Ectodermal cell (in vitro differentiated cells): Measurements from ENCODE around the gene SLC25A21.

Source experiments
- H3K27ac ChIP-seq: 2 replicates; pipeline ENCODE4 v1.7.0; 2013; ENCODE audit warnings: mild to moderate bottlenecking, low read depth, low read length; ENCODE audit not compliant: insufficient read depth, poor library complexity, severe bottlenecking
- H3K27me3 ChIP-seq: 2 replicates; pipeline ENCODE4 v1.7.0; 2013; ENCODE audit warnings: mild to moderate bottlenecking, low read length; ENCODE audit not compliant: insufficient read depth, control insufficient read depth, poor library complexity, severe bottlenecking
- H3K36me3 ChIP-seq: one replicate; pipeline ENCODE4 v1.7.0; 2013; ENCODE audit warnings: low read length; ENCODE audit not compliant: control insufficient read depth, insufficient read depth
- H3K4me1 ChIP-seq: one replicate; pipeline ENCODE4 v1.7.0; 2013; ENCODE audit warnings: low read length; ENCODE audit not compliant: control insufficient read depth, insufficient read depth
- H3K4me3 ChIP-seq: 2 replicates; pipeline ENCODE4 v1.7.0; 2013; ENCODE audit warnings: low read depth, low read length, control low read depth; ENCODE audit not compliant: insufficient read depth
- H3K9me3 ChIP-seq: 2 replicates; pipeline ENCODE4 v1.7.0; 2013; ENCODE audit warnings: mild to moderate bottlenecking, low read length, moderate library complexity; ENCODE audit not compliant: control insufficient read depth
- WGBS, 2 experiments: methylation state at CpG; one replicate each; pipeline ENCODE4 v1.1.7; 2013; ENCODE audit warnings: missing lambda C conversion rate in 2 of 2; 5-methylcytosine and 5-hydroxymethylcytosine counted together

Gene SLC25A21

DNA sequence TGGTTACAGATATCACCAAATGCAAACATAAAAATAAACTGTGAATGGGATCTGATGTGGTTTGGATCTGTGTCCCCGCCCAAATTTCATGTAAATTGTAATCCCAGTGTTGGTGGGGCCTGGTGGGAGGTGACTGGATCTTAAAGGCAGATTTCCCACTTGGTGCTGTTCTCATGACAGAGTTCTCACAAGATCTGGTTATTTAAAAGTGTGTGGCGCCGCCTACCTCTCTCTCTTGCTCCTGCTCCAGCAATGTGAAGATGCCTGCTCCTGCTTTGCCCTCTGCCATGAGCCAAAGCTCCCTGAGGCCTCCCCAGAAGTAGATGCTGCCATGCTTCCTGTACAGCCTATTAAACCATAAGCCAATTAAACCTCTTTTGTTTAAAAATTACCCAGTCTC is 47.8 kb downstream of the SLC25A21 start:
- Histone ChIP-seq H3K36me3 (no peaks in the 10 kb centered on the region), H3K4me1 (no peaks in the 10 kb centered on the region), H3K9me3 (no peaks in the 10 kb centered on the region), H3K27me3 (no peaks in the 10 kb centered on the region), H3K4me3 (no peak overlapping the region), H3K27ac (no peak overlapping the region)
- WGBS, 2 experiments: 80 to 83% methylated on average over 3 of the region's 3 CpGs

DNA sequence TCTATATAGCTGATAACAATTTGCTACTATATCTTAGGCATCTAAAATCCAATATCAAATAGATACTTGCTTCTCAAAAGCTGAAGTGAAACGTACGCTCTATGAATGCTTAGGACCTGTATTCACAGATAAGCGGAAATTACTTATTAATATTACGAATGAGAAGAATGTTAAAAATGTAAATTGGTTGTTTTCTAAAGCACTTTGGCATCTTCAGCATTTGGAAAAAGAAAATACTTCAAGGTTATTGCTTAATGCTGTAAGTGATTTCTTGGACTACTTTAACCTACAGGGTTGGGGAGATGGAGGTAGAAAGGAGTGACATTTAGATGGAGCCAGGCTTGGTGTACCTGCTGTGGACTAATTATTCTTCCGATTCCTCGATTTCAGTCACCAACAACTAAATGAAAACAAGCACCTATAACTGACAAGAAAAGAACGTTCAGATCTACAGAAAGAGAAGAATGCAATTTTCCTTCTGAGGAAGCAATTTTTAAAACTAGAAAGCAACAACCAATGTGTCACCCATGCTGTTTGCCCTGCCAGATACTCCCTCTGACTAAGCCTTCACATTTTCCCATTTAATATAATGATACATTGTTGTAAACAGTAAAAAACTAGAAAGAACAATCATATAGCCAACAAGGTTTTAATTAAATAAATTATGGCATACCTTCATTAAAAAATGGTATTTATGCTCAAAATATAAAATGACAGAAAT is 49.3 kb downstream of the SLC25A21 start:
- Histone ChIP-seq H3K27me3 (no peaks in the 10 kb centered on the region), H3K9me3 (no peaks in the 10 kb centered on the region), H3K27ac (no peak overlapping the region), H3K36me3 (no peaks in the 10 kb centered on the region), H3K4me3 (no peak overlapping the region), H3K4me1 (no peaks in the 10 kb centered on the region)
- 96 to 97% methylated on average over 7 of the region's 7 CpGs for WGBS, 2 experiments

DNA sequence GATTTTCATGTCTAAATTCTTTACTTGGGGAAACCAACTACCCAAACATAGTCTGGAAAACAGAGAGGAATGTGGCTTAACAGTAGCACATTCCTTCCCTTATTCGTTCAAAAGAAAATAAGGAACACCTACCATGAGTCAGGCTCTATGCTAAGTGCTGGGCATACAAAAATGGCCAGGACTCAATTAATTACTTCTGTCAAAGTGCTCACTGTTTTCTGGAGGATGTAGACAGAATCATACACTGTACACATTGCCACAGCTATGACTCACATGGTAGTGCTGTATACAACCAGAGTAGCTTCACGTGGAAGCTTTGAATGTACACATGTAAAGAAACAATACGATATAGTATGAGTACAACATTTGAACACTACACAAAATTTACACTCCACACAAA is 50.1 kb downstream of the SLC25A21 start:
- Histone ChIP-seq H3K4me3 (no peak overlapping the region), H3K27me3 (no peaks in the 10 kb centered on the region), H3K36me3 (no peaks in the 10 kb centered on the region), H3K4me1 (no peaks in the 10 kb centered on the region), H3K9me3 (no peaks in the 10 kb centered on the region), H3K27ac (no peak overlapping the region)
- 86 to 91% methylated on average over 2 to 3 of the region's 3 CpGs for WGBS, 2 experiments

DNA sequence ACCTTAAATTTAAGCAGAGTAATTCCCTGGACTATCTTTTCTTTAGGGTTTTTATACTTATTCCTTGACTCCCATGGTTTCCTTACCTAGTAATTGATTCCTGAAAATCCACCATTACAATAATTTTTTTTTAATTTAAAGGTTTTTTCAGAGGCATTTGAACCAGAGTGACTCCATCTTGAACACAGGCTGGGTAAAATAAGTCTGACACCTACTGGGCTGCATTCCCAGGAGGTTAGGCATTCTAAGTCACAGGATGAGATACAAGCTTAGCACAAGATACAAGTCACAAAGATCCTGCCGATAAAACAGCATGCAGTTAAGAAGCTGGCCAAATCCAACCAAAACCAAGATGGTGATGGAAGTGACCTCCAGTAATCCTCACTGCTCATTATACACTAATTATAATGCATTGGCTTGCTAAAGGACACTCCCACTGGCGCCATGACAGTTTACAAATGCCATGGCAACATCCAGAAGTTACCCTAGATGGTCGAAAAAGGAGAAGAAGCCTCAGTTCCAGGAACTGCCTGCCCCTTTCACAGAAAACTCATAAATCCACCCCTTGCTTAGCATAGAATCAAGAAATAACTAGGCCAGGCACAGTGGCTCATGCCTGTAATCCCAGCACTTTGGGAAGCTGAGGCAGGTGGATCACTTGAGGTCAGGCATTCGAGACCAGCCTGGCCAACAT is 53.6 kb downstream of the SLC25A21 start:
- Histone ChIP-seq H3K9me3 (no peaks in the 10 kb centered on the region), H3K27me3 (no peaks in the 10 kb centered on the region)
- 93 to 94% methylated on average over 3 to 4 of the region's 4 CpGs for WGBS, 2 experiments

DNA sequence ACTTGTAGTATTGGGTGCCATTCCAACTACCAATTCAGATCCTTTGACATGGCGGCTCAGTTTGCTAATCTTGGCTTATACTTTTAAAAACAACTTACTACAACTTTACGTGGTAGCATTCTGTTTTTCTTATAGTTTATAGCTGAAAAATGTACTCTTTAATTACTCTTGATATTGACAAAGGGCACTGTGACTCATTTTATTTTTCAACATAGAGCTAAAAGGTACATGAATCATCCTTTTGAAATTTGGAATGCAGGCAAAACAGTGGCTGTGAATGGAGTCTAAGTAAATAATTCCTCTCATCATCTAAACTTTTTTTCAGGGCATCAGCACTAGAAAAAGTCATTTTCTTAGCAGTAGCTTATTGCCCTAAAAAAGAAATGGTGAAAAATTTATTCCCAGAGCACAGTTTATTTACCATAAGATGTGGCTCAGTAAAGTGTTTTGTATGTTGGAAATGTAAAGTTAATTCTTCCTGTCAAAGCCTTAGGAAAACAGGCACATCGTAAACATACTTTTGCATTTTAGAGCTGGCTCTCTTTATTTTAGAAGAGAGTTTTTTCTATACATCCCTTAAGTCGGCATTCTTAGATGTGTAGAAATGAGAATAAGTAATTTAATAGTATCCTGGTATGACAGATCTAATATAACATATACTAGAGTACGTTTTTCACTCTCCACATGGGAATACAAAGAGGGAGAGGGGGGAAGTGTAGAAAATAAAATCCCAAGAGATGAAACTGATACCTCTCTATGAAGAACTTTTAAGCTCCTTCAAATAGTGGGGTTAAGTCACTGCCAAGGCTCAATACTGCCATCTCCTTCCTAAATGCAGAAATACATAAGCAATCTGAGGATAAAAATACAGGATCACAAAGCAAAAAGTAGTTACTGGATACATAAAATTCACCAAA is 55.2 kb downstream of the SLC25A21 start:
- no peaks in the 10 kb centered on the region for H3K9me3 ChIP-seq
- H3K4me3 ChIP-seq: no peak overlapping the region
- 98 to 100% methylated on average over 2 to 3 of the region's 5 CpGs for WGBS, 2 experiments
- H3K36me3 ChIP-seq: no peaks in the 10 kb centered on the region
- H3K4me1 ChIP-seq: no peaks in the 10 kb centered on the region
- no peaks in the 10 kb centered on the region for H3K27me3 ChIP-seq
- H3K27ac ChIP-seq: no peak overlapping the region

More for the DNA sequence above, 53.6 kb downstream of the SLC25A21 start:
- Histone ChIP-seq H3K36me3 (no peaks in the 10 kb centered on the region), H3K4me3 (no peak overlapping the region), H3K4me1 (no peaks in the 10 kb centered on the region), H3K27ac (no peak overlapping the region)

DNA sequence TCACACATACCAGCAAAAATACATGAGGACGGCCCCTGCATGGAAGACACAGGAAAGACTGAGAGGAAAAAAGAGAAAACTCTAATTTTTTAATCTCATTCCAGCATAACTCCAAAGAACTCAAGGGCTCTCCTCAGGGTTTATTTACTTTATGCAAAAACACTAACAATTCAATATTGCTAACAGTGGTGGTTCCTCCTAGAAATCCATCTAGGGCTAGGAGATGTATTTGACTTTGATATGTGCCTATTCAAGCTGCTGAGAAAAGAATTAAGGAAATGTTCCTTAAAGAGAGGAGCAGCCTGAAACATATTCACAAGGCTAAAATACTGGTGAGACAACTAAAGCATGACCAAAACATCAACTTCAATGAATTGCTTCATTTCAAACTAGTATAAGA is 57.0 kb downstream of the SLC25A21 start:
- 97 to 100% methylated on average over 1 of the region's 1 CpG for WGBS, 2 experiments
- H3K36me3 ChIP-seq: no peaks in the 10 kb centered on the region
- H3K27ac ChIP-seq: no peak overlapping the region
- H3K4me1 ChIP-seq: no peaks in the 10 kb centered on the region
- no peaks in the 10 kb centered on the region for H3K9me3 ChIP-seq
- no peak overlapping the region for H3K4me3 ChIP-seq
- H3K27me3 ChIP-seq: no peaks in the 10 kb centered on the region

DNA sequence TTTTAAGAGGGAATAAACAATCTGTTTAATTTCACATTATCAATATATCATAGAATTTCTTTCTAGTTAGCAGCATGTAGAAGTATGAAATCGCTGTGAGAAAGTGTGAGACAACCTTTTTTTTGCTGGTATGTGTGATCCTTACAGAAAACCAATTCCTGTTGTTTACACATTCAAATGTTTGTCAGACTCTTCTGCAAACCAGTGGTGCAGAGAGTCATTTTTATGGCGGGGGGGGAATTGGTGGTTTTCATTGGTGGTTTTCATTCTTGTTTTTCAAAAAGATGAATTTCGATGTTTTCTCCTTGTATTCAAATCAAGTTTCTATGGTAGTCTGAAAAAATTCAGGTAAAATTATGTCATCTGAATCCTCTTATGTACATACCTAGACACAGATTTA is 57.8 kb downstream of the SLC25A21 start:
- Histone ChIP-seq H3K4me1 (no peaks in the 10 kb centered on the region), H3K27me3 (no peaks in the 10 kb centered on the region), H3K27ac (no peak overlapping the region), H3K36me3 (no peaks in the 10 kb centered on the region), H3K9me3 (no peaks in the 10 kb centered on the region), H3K4me3 (no peak overlapping the region)
- WGBS, 2 experiments: 84 to 89% methylated on average over 2 to 3 of the region's 3 CpGs

DNA sequence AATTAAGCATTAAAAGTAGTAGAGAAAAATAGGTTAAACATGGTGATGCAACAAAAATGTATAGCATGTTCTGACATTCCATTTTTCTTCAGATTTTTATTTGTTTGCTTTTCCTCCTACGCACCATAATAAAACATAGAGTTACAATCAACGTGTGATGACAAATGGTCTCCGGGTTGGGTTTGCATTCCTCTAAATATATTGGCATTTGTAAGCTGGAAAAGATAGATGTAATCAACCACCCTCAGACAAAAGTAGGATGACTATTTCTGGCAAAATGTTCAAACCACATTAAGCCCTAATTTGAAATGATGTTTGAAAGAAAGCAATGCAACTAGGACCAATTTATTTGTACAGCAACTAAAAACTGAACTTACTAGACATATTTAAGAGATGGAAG is 58.4 kb downstream of the SLC25A21 start:
- Histone ChIP-seq H3K36me3 (no peaks in the 10 kb centered on the region), H3K27ac (no peak overlapping the region), H3K9me3 (no peaks in the 10 kb centered on the region), H3K27me3 (no peaks in the 10 kb centered on the region), H3K4me1 (no peaks in the 10 kb centered on the region), H3K4me3 (no peak overlapping the region)
- WGBS, 2 experiments: 100% methylated on average over 1 to 2 of the region's 3 CpGs

DNA sequence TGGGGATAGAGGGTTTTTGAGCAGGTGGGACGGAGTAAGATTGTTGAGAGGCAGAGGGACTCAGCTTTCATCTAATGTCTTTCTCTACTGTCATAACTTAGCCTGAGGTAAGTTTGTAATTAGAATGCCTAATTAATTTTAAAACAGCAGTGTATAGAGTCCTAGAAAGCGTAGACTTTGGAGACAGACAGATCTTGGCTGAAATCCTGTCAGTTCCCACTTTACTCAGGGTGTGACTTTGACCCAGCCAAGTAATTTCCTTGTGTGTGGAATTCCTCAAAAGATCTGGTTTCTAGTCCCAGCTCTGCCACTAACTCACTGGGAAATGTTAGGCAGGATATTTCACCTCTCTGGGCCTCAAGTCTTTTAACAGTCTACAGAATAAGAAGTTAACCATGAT is 74.3 kb downstream of the SLC25A21 start:
- no peaks in the 10 kb centered on the region for H3K4me1 ChIP-seq
- H3K9me3 ChIP-seq: no peaks in the 10 kb centered on the region
- 92 to 93% methylated on average over 1 to 2 of the region's 2 CpGs for WGBS, 2 experiments
- H3K27ac ChIP-seq: no peak overlapping the region
- no peaks in the 10 kb centered on the region for H3K27me3 ChIP-seq
- no peak overlapping the region for H3K4me3 ChIP-seq
- no peaks in the 10 kb centered on the region for H3K36me3 ChIP-seq

DNA sequence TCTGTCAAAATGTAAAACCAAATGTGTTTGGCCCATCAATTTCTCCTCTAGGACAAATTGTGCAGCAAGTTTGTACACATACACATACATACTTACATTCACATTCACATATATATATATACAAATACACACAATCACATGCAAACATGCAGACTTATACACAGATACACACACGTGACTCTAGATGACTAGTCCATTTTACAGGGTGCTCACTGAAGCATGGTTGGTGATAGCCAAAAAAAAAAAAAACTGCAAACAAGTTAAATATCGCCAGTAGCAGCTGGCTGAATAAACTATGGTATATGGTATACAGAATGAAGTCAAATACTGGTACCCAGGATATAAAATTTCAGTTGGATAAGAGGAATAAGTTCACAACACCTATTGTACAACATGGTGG is 77.9 kb downstream of the SLC25A21 start:
- WGBS, 2 experiments: 94 to 100% methylated on average over 2 of the region's 2 CpGs
- Histone ChIP-seq H3K36me3 (no peaks in the 10 kb centered on the region), H3K27ac (no peak overlapping the region), H3K27me3 (no peaks in the 10 kb centered on the region), H3K4me3 (no peak overlapping the region), H3K9me3 (no peaks in the 10 kb centered on the region), H3K4me1 (no peaks in the 10 kb centered on the region)
